ENCODE measurements around the gene REL.

REL gene

DNA sequence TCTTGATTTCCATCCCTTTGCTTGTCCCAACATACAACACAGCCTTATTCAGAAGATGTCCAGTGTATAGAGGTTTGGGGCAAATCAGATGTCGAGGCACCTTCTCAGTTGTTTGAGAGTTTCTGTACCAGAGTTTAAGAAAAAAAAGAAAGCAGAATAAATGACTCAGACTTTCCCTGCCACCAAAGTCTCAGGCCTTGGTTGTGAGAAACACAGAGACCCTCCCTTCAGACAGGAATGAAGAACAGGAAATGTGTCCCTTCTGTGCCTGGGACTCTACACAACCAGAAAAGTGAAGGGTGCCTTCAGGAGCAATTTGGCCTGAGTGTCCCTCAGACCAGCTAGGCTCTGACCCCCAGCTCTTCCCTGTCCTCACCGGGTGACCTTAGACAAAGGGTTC is 37.3 kb upstream of the REL start:
- H3K4me3 ChIP-seq (ENCODE audit: low read length in 2 of 2): no peak overlapping the region
- H3K36me3 ChIP-seq (ENCODE audit: control insufficient read depth in 2 of 2, insufficient read depth in 2 of 2, low read length in 2 of 2): no peaks in the 10 kb centered on the region
- no peaks in the 10 kb centered on the region for H3K27me3 ChIP-seq (ENCODE audit: control insufficient read depth in 2 of 2, insufficient read depth in 2 of 2, low read length in 2 of 2)
- no peaks in the 10 kb centered on the region for H3K4me1 ChIP-seq (ENCODE audit: control insufficient read depth in 2 of 2, insufficient read depth in 2 of 2, low read length in 2 of 2)
- no peak overlapping the region for H3K27ac ChIP-seq (ENCODE audit: low read depth in 2 of 2, low read length in 2 of 2)
- no peak overlapping the region for H3K9ac ChIP-seq (ENCODE audit: low read depth in 1 of 2, low read length in 2 of 2)
- H3K9me3 ChIP-seq (ENCODE audit: control insufficient read depth in 2 of 2, low read length in 2 of 2): no peaks in the 10 kb centered on the region

DNA sequence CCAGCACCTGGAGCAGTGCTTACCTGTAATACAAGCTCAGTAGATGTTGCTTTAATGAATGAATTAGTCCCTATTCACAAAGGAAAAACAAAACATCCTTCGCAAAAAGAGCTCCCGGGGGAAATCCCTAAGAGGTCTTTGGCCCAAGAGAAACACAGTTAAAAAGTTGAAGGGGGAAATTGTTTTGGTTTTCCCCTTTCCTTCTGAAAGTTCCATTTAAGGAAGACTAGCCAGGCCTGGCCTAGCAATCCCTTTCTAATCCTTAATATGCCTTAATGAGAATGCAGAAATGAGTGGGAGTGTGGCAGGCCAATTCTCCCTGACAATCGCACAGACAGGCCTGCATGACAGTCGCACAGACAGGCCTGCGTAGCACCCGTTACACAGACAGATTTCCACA is 33.5 kb upstream of the REL start:
- H3K36me3 ChIP-seq (ENCODE audit: control insufficient read depth in 2 of 2, insufficient read depth in 2 of 2, low read length in 2 of 2): no peaks in the 10 kb centered on the region
- H3K4me1 ChIP-seq (ENCODE audit: control insufficient read depth in 2 of 2, insufficient read depth in 2 of 2, low read length in 2 of 2): no peaks in the 10 kb centered on the region
- no peak overlapping the region for H3K27ac ChIP-seq (ENCODE audit: low read depth in 2 of 2, low read length in 2 of 2)
- H3K9me3 ChIP-seq (ENCODE audit: control insufficient read depth in 2 of 2, low read length in 2 of 2): no peaks in the 10 kb centered on the region
- H3K9ac ChIP-seq (ENCODE audit: low read depth in 1 of 2, low read length in 2 of 2): no peak overlapping the region
- H3K27me3 ChIP-seq (ENCODE audit: control insufficient read depth in 2 of 2, insufficient read depth in 2 of 2, low read length in 2 of 2): no peaks in the 10 kb centered on the region
- H3K4me3 ChIP-seq (ENCODE audit: low read length in 2 of 2): no peak overlapping the region

DNA sequence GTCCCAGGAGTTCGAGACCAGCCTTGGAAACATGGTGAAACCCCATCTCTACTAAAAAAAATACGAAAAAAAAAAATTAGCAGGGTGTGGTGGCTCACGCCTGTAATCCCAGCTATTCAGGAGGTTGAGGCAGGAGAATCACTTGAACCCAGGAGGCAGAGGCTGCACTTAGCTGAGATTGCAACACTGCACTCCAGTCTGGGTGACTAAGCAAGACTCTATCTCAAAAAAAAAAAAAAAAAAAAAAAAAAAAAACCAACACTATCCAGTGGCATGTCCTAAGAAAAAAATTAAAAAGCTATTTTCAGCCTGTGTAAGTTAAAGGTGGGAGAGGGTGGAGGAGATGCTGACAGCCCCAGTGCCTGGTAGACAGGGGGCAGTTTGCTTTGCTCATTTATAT is 32.2 kb upstream of the REL start:
- H3K4me3 ChIP-seq (ENCODE audit: low read length in 2 of 2): no peak overlapping the region
- H3K27me3 ChIP-seq (ENCODE audit: control insufficient read depth in 2 of 2, insufficient read depth in 2 of 2, low read length in 2 of 2): no peaks in the 10 kb centered on the region
- no peaks in the 10 kb centered on the region for H3K4me1 ChIP-seq (ENCODE audit: control insufficient read depth in 2 of 2, insufficient read depth in 2 of 2, low read length in 2 of 2)
- H3K36me3 ChIP-seq (ENCODE audit: control insufficient read depth in 2 of 2, insufficient read depth in 2 of 2, low read length in 2 of 2): no peaks in the 10 kb centered on the region
- H3K27ac ChIP-seq (ENCODE audit: low read depth in 2 of 2, low read length in 2 of 2): no peak overlapping the region
- no peaks in the 10 kb centered on the region for H3K9me3 ChIP-seq (ENCODE audit: control insufficient read depth in 2 of 2, low read length in 2 of 2)
- no peak overlapping the region for H3K9ac ChIP-seq (ENCODE audit: low read depth in 1 of 2, low read length in 2 of 2)

DNA sequence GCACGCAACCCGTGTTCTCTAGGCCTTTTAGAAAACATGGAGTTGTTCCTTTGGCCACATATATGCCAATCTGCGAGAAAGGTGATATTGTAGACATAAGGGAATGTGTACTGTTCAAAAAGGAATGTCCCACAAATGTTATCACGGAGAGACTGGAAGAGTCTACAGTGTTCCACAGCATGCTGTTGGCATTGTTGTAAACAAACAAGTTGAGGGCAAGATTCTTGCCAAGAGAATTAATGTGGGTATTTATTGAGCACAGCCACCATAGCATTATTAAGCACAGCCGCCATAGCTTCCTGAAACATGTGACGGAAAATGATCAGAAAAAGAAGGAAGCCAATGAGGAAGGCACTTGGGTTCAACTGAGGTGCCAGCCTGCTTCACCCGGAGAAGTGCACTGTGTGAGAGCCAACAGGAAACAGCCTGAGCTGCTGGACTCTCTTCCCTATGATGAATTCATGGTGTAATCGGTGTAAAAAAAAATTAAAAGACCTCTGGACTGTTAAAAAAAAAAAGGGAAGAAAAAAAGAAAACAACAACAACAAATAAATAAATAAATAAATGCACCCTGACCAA is 29.0 kb upstream of the REL start:
- Histone ChIP-seq H3K4me3 (ENCODE audit: low read length in 2 of 2) (no peak overlapping the region), H3K9ac (ENCODE audit: low read depth in 1 of 2, low read length in 2 of 2) (no peak overlapping the region), H3K9me3 (ENCODE audit: control insufficient read depth in 2 of 2, low read length in 2 of 2) (no peaks in the 10 kb centered on the region), H3K4me1 (ENCODE audit: control insufficient read depth in 2 of 2, insufficient read depth in 2 of 2, low read length in 2 of 2) (peaks cover 0 to 8% of the 10 kb centered on the region in 2 donors), H3K27me3 (ENCODE audit: control insufficient read depth in 2 of 2, insufficient read depth in 2 of 2, low read length in 2 of 2) (no peaks in the 10 kb centered on the region), H3K36me3 (ENCODE audit: control insufficient read depth in 2 of 2, insufficient read depth in 2 of 2, low read length in 2 of 2) (no peaks in the 10 kb centered on the region), H3K27ac (ENCODE audit: low read depth in 2 of 2, low read length in 2 of 2) (no peak overlapping the region)

DNA sequence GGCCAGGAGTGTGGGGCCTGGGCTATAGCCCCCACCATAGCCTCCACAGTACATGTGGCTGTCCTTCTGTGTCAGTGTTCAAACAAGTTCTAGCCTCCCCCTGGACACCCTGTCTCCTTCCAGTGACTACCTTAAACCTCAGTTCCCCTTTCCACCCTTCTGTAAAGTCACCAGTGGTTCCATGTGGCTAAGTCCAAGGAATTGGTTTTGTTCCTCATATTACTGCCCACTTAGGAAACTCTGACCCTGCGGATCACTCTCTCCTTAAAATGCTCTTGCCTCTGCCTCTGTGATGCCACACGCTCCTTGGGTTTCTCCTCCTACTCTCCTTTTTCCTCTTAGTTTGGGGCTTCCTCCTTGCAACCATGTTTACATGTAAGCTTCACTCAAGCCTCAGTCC is 27.8 kb upstream of the REL start:
- Histone ChIP-seq H3K4me3 (ENCODE audit: low read length in 2 of 2) (no peak overlapping the region), H3K27me3 (ENCODE audit: control insufficient read depth in 2 of 2, insufficient read depth in 2 of 2, low read length in 2 of 2) (no peaks in the 10 kb centered on the region), H3K4me1 (ENCODE audit: control insufficient read depth in 2 of 2, insufficient read depth in 2 of 2, low read length in 2 of 2) (peaks cover 0 to 8% of the 10 kb centered on the region in 2 donors), H3K36me3 (ENCODE audit: control insufficient read depth in 2 of 2, insufficient read depth in 2 of 2, low read length in 2 of 2) (no peaks in the 10 kb centered on the region), H3K9ac (ENCODE audit: low read depth in 1 of 2, low read length in 2 of 2) (no peak overlapping the region), H3K9me3 (ENCODE audit: control insufficient read depth in 2 of 2, low read length in 2 of 2) (no peaks in the 10 kb centered on the region), H3K27ac (ENCODE audit: low read depth in 2 of 2, low read length in 2 of 2) (no peak overlapping the region)

DNA sequence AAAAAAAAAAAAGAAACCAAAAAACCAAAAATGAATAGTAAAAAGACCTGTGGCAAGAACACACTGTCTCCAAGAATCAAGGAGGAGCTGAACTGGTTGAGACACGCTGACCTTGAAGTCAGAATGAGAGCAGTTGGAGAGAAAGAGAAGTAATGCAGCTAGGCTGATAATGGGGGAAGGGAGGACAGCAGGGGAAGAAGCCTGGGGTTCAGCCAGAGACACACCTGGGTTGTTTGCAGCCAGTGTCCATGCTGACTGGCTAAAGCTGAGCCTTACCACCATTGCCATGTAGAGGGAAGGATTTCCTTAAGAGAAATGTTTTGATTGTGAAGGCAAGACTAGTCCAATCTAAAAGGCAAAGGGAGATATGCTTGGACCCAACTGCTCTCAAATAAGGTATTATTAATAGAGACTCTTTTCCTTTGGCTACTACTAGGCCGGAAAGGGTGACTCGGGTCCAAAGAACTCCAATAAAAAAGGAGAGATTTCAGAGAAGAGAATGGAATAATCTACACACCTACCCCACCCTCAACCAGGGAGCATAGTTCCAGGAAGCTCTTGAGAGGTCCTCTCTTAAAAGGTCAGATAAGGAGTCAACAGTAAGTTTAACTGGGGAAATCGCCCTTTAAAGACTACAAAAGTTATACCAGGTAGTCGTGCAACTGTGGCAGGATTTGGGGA is 25.2 kb upstream of the REL start:
- H3K36me3 ChIP-seq (ENCODE audit: control insufficient read depth in 2 of 2, insufficient read depth in 2 of 2, low read length in 2 of 2): no peaks in the 10 kb centered on the region
- H3K4me1 ChIP-seq (ENCODE audit: control insufficient read depth in 2 of 2, insufficient read depth in 2 of 2, low read length in 2 of 2): peaks cover 0 to 8% of the 10 kb centered on the region in 2 donors
- no peak overlapping the region for H3K4me3 ChIP-seq (ENCODE audit: low read length in 2 of 2)
- no peak overlapping the region for H3K9ac ChIP-seq (ENCODE audit: low read depth in 1 of 2, low read length in 2 of 2)
- H3K27ac ChIP-seq (ENCODE audit: low read depth in 2 of 2, low read length in 2 of 2): no peak overlapping the region
- H3K9me3 ChIP-seq (ENCODE audit: control insufficient read depth in 2 of 2, low read length in 2 of 2): no peaks in the 10 kb centered on the region
- H3K27me3 ChIP-seq (ENCODE audit: control insufficient read depth in 2 of 2, insufficient read depth in 2 of 2, low read length in 2 of 2): no peaks in the 10 kb centered on the region

DNA sequence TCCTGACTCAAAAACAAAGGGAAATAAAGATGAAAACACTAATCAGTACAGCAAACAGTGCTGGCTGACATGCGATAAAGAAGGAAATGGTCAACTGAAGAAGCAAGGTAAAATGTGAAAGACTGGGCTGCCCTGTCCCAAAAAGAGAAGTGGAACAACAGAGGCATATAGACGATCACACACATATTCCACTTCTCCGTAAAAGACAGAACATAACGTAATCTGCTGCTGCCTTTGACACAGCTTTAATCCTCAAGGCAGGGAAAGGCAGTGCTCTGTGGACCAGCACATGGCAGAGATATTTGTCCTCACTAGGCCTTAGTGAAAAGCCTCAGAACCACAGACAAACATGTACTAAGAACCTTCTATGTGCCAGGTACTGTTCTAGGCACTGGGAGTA is 24.3 kb upstream of the REL start:
- Histone ChIP-seq H3K36me3 (ENCODE audit: control insufficient read depth in 2 of 2, insufficient read depth in 2 of 2, low read length in 2 of 2) (no peaks in the 10 kb centered on the region), H3K9me3 (ENCODE audit: control insufficient read depth in 2 of 2, low read length in 2 of 2) (no peaks in the 10 kb centered on the region), H3K27me3 (ENCODE audit: control insufficient read depth in 2 of 2, insufficient read depth in 2 of 2, low read length in 2 of 2) (no peaks in the 10 kb centered on the region), H3K4me3 (ENCODE audit: low read length in 2 of 2) (no peak overlapping the region), H3K4me1 (ENCODE audit: control insufficient read depth in 2 of 2, insufficient read depth in 2 of 2, low read length in 2 of 2) (peaks cover 0 to 8% of the 10 kb centered on the region in 2 donors), H3K9ac (ENCODE audit: low read depth in 1 of 2, low read length in 2 of 2) (no peak overlapping the region), H3K27ac (ENCODE audit: low read depth in 2 of 2, low read length in 2 of 2) (no peak overlapping the region)

DNA sequence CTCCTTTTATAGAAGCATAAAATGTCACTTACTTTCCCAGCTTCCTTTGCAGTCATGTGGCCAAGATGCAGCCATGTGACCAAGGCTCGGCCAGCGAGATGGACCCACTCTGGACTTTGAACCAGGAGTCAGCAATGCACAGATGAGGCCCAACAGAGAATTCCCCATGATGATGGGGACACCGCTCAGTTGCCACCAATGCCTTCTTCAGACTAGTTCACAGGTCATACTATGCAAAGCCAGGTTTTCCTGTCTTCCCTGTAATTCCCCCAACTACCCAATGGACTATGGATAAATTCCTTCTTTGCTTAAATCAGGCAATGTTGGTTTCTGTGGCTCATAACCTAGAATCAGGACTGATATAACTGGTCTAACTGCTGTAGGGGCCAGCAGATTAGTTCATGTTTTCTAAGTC is 22.5 kb upstream of the REL start:
- no peak overlapping the region for H3K4me3 ChIP-seq (ENCODE audit: low read length in 2 of 2)
- H3K27ac ChIP-seq (ENCODE audit: low read depth in 2 of 2, low read length in 2 of 2): no peak overlapping the region
- H3K4me1 ChIP-seq (ENCODE audit: control insufficient read depth in 2 of 2, insufficient read depth in 2 of 2, low read length in 2 of 2): peaks cover 0 to 8% of the 10 kb centered on the region in 2 donors
- H3K9ac ChIP-seq (ENCODE audit: low read depth in 1 of 2, low read length in 2 of 2): no peak overlapping the region
- H3K36me3 ChIP-seq (ENCODE audit: control insufficient read depth in 2 of 2, insufficient read depth in 2 of 2, low read length in 2 of 2): no peaks in the 10 kb centered on the region
- no peaks in the 10 kb centered on the region for H3K27me3 ChIP-seq (ENCODE audit: control insufficient read depth in 2 of 2, insufficient read depth in 2 of 2, low read length in 2 of 2)
- no peaks in the 10 kb centered on the region for H3K9me3 ChIP-seq (ENCODE audit: control insufficient read depth in 2 of 2, low read length in 2 of 2)

DNA sequence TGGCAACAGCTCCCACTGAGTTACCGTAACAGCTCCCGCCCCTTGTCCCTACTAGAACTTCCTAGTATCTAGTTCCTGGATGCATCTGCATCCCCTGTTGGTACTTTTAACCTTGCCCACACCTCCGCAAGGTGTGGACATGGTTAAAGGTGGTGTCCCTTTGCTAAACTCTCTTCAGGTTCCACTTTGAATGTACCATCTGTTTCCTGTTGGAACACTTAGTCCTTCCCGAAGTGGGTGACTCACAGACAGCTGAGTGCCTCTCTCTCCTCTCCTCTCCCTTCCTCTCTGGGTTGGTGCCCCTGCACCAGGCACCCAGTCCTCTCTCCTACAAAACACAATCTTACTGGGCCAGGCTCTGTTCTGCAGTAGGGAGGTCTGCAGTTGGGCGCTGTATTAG is 19.6 kb upstream of the REL start:
- Histone ChIP-seq H3K27me3 (ENCODE audit: control insufficient read depth in 2 of 2, insufficient read depth in 2 of 2, low read length in 2 of 2) (no peaks in the 10 kb centered on the region), H3K27ac (ENCODE audit: low read depth in 2 of 2, low read length in 2 of 2) (no peak overlapping the region), H3K36me3 (ENCODE audit: control insufficient read depth in 2 of 2, insufficient read depth in 2 of 2, low read length in 2 of 2) (no peaks in the 10 kb centered on the region), H3K4me3 (ENCODE audit: low read length in 2 of 2) (no peak overlapping the region), H3K9ac (ENCODE audit: low read depth in 1 of 2, low read length in 2 of 2) (no peak overlapping the region), H3K4me1 (ENCODE audit: control insufficient read depth in 2 of 2, insufficient read depth in 2 of 2, low read length in 2 of 2) (no peaks in the 10 kb centered on the region), H3K9me3 (ENCODE audit: control insufficient read depth in 2 of 2, low read length in 2 of 2) (no peaks in the 10 kb centered on the region)

DNA sequence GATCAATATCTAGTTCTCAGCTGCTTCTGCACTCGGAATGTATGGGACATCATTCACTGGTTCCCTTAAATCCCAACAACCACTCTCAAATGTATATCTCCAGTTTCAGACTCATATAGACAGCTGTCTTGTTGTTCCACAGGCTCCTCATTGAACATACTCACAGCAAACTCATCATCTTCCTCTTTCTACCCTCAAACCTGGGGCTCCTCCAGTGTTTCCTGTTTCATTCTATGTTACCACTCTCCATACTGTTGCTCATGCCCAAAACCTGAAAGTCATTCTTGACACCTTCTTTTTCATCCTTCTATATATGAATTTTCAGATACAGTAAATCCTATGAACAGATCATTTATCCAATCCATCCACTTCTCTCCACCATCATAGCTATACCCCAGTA is 18.7 kb upstream of the REL start:
- H3K9ac ChIP-seq (ENCODE audit: low read depth in 1 of 2, low read length in 2 of 2): no peak overlapping the region
- no peaks in the 10 kb centered on the region for H3K4me1 ChIP-seq (ENCODE audit: control insufficient read depth in 2 of 2, insufficient read depth in 2 of 2, low read length in 2 of 2)
- no peak overlapping the region for H3K27ac ChIP-seq (ENCODE audit: low read depth in 2 of 2, low read length in 2 of 2)
- H3K27me3 ChIP-seq (ENCODE audit: control insufficient read depth in 2 of 2, insufficient read depth in 2 of 2, low read length in 2 of 2): no peaks in the 10 kb centered on the region
- no peaks in the 10 kb centered on the region for H3K36me3 ChIP-seq (ENCODE audit: control insufficient read depth in 2 of 2, insufficient read depth in 2 of 2, low read length in 2 of 2)
- no peaks in the 10 kb centered on the region for H3K9me3 ChIP-seq (ENCODE audit: control insufficient read depth in 2 of 2, low read length in 2 of 2)
- H3K4me3 ChIP-seq (ENCODE audit: low read length in 2 of 2): no peak overlapping the region
